Adrenal gland (tissue), 12 donors: ENCODE measurements around the gene ARHGAP23. TPM values are rescaled to one million over a fixed set of nuclear protein-coding genes. Genes with fewer than 3 reads are reported as not detected.
"Not testable (repeated sequence)": the region's sequence is repeated elsewhere in the genome, so short reads cannot be mapped to it uniquely, and the experiment has no call there.

Experiments used
- DNase-seq, 7 donors: peaks; one replicate each; pipeline ENCODE4 v3.0.0-alpha.2; 2019 to 2020
- H3K27ac ChIP-seq, 5 donors: fragments of 200-600 bp; sonication (generic) in 4 of 5; 1 replicate in 3 of 5; 2 replicates in 2 of 5; pipeline versions ENCODE4 v1.5.1 to v1.8.0; 2016 to 2020; ENCODE audit warnings: mild to moderate bottlenecking in 1 of 5
- H3K27me3 ChIP-seq: fragments of 200-600 bp; 2 replicates; pipeline ENCODE4 v1.8.0; 2021
- H3K36me3 ChIP-seq, 2 donors: fragments of 200-600 bp; replicated peaks in 1 of 2; 1 replicate in 1 of 2; 2 replicates in 1 of 2; pipeline versions ENCODE4 v1.5.1 to v1.8.0; 2018 to 2022
- H3K4me1 ChIP-seq, 2 donors: fragments of 200-600 bp; replicated peaks in 1 of 2; 1 replicate in 1 of 2; 2 replicates in 1 of 2; pipeline versions ENCODE4 v1.5.1 to v1.8.0; 2018 to 2021
- H3K4me3 ChIP-seq, 4 donors: fragments of 200-600 bp; sonication (generic) in 3 of 4; one replicate each; pipeline ENCODE4 v1.5.1; 2016 to 2018
- H3K9me3 ChIP-seq, 3 donors: fragments of 200-600 bp; sonication (generic) in 1 of 3; replicated peaks in 1 of 3; 1 replicate in 2 of 3; 2 replicates in 1 of 3; pipeline versions ENCODE4 v1.5.1 to v1.8.0; 2016 to 2021
- POLR2A ChIP-seq, 2 donors: fragments of 450-650 bp; IDR thresholded peaks; one replicate each; pipeline ENCODE4 v1.6.1; 2017; ENCODE audit warnings: antibody characterized with exemption in 2 of 2, mild to moderate bottlenecking in 2 of 2, moderate library complexity in 1 of 2
- WGBS, 4 donors: extraction: QIAGEN DNeasy Blood & Tissue Kit in 2 of 4; methylation state at CpG; one replicate each; pipeline versions ENCODE4 v1.1.5 to v1.1.7; 2013 to 2017; 5-methylcytosine and 5-hydroxymethylcytosine counted together
- intact Hi-C, 2 donors: fragments of 100-400 bp; cut with DNase I; formaldehyde crosslinking; loops; one replicate each; pipeline versions ENCODE4 v1.14.1 to v1.15.0; 2022 to 2023
- polyA plus RNA-seq, 3 donors: library from polyadenylated mRNA; stranded (reverse); fragments of 200-250 nt in 2 of 3; fragments of 350-450 nt in 1 of 3; fragmentation: Illumina TruSeq in 1 of 3; extraction: RNeasy Lipid Tissue Mini Kit (QIAGEN cat#74804) in 1 of 3; gene quantifications; one replicate each; pipeline ENCODE4 v1.2.3, GENCODE V29; 2013 to 2014
- total RNA-seq, 9 donors: library from RNA; depleted of rRNA in 4 of 9; stranded (reverse); fragments of >200 nt in 4 of 9; fragments of 120-200 nt in 1 of 9; fragmentation: NEBNext Ultra II Directional in 1 of 9; extraction: Animal tissue kit (Norgen Biotek cat#: 25700) in 1 of 9; gene quantifications; one replicate each; pipeline versions ENCODE4 v1.1.0 to v1.2.4, GENCODE V29; 2013 to 2023
- TF ChIP-seq, protein P1 (sequence below), 6 experiments: fragments of 450-650 bp in 4 of 6; fragments of 200-600 bp in 2 of 6; sonication (generic) in 1 of 6; IDR thresholded peaks; 1 replicate in 5 of 6; 2 replicates in 1 of 6; pipeline versions ENCODE4 v1.5.1 to v1.8.0; 2016 to 2021; ENCODE audit warnings: antibody characterized with exemption in 6 of 6, mild to moderate bottlenecking in 2 of 6, moderate library complexity in 1 of 6
- donor health status: healthy with polysubstance abuse.
- donor health status: Bipolar disorder and iron deficiency.
- donor health status: DM: yes; HTN: yes; CAD: no.
- donor health status: DM: no; HTN: no; CAD: no.
- donor health status: DM: no; HTN: no; CAD: no.
- donor health status: DM: yes; HTN: yes; CAD: no.

The ARHGAP23 gene
- total and polyA plus RNA-seq, 12 donors: 4.4 to 71.9 (median 26.4) TPM

GRCh38 chr17:38474666-38475065, 46.4 kb downstream of the ARHGAP23 start:
- H3K4me1 ChIP-seq, H3K27me3 ChIP-seq, H3K9me3 ChIP-seq, intact Hi-C loops, H3K4me3 ChIP-seq, H3K27ac ChIP-seq: not testable (repeated sequence)
- WGBS, 4 donors: 46 to 73% (median 65%) methylated on average over 6 to 8 of the region's 8 CpGs
- peaks cover 0 to 12% of the 10 kb centered on the region in 2 donors for H3K36me3 ChIP-seq
- TF ChIP-seq, protein P1, sequence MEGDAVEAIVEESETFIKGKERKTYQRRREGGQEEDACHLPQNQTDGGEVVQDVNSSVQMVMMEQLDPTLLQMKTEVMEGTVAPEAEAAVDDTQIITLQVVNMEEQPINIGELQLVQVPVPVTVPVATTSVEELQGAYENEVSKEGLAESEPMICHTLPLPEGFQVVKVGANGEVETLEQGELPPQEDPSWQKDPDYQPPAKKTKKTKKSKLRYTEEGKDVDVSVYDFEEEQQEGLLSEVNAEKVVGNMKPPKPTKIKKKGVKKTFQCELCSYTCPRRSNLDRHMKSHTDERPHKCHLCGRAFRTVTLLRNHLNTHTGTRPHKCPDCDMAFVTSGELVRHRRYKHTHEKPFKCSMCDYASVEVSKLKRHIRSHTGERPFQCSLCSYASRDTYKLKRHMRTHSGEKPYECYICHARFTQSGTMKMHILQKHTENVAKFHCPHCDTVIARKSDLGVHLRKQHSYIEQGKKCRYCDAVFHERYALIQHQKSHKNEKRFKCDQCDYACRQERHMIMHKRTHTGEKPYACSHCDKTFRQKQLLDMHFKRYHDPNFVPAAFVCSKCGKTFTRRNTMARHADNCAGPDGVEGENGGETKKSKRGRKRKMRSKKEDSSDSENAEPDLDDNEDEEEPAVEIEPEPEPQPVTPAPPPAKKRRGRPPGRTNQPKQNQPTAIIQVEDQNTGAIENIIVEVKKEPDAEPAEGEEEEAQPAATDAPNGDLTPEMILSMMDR (IDR thresholded peaks at IDR 0.05): peak in 5 of 6 experiments; percentile 18 to 48 (median 24)
- DNase-seq: peak in 1 of 7 donors; percentile 44

- WGBS, 4 donors: 75 to 82% (median 80%) methylated on average over 5 to 7 of the region's 7 CpGs
- Histone ChIP-seq H3K9me3 (no peaks in the 10 kb centered on the region), H3K4me3 (no peak overlapping the region), H3K36me3 (peaks cover 0 to 5% of the 10 kb centered on the region in 2 donors), H3K27me3 (no peaks in the 10 kb centered on the region), H3K4me1 (no peaks in the 10 kb centered on the region), H3K27ac (no peak overlapping the region)
- no peak for TF ChIP-seq POLR2A (IDR thresholded peaks at IDR 0.05)
- TF ChIP-seq, protein P1 (IDR thresholded peaks at IDR 0.05): no peak
- no peak for DNase-seq
- intact Hi-C loops: no loop called here
Measured at GRCh38 chr17:38476549-38476948, 48.3 kb downstream of the ARHGAP23 start.

GRCh38 chr17:38477417-38477816, 49.2 kb downstream of the ARHGAP23 start:
- H3K4me1 ChIP-seq, H3K4me3 ChIP-seq, intact Hi-C loops, DNase-seq, H3K27me3 ChIP-seq, H3K27ac ChIP-seq, H3K36me3 ChIP-seq, H3K9me3 ChIP-seq: not testable (repeated sequence)
- WGBS, 4 donors: 95 to 98% (median 96%) methylated on average over 5 to 36 of the region's 36 CpGs

DNA sequence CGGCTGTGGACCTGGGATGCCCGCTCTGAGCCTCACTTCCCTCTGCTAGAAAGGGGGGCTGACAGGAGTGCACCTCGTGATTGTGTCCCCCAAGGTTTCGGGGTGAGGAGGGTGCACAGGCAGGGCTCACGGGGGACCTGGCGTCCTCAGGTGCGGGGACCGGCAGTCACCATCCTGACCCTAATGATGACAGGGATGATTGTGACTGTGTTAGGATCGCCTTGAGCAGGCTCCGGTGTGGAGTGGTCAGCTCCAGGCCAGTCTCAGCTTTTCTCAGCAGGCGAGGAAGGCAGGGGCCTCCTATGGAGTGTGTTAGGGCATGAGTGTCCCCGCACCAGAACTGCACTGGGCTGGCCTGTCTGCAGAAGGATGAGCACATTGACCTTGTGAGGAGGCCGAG, 49.7 kb downstream of the ARHGAP23 start:
- H3K4me3 ChIP-seq, intact Hi-C loops, H3K27ac ChIP-seq, H3K27me3 ChIP-seq, DNase-seq, H3K9me3 ChIP-seq, H3K4me1 ChIP-seq: not testable (repeated sequence)
- peaks cover 0 to 14% of the 10 kb centered on the region in 2 donors for H3K36me3 ChIP-seq
- 75 to 90% (median 88%) methylated on average over 5 to 13 of the region's 13 CpGs; no CpG with 5 or more reads in 1 of the 4 donors for WGBS, 4 donors

DNA sequence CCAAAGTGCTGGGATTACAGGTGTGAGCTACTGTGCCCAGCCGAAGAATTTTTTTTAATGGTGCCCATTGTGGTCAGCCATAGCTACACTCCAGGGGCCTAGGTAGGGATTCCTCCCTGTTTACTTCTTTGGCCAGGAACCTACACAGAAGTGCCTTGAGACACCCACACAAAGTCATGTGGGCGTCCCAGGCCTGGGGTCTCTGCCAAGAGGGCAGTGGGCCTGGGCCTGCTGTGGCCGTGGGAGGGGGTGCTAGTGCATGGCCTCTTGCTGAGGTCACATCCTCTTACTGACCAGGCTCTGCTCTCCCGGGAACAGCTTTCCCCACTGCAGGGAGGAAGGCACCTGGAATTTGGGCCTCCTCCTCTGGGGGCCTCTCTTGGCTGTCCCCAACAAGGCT, 50.4 kb downstream of the ARHGAP23 start:
- 63 to 85% (median 79%) methylated on average over 4 of the region's 4 CpGs for WGBS, 4 donors
- intact Hi-C loops, H3K4me1 ChIP-seq, H3K9me3 ChIP-seq, H3K27me3 ChIP-seq, H3K4me3 ChIP-seq, DNase-seq, H3K27ac ChIP-seq: not testable (repeated sequence)
- H3K36me3 ChIP-seq: peaks cover 0 to 22% of the 10 kb centered on the region in 2 donors

DNA sequence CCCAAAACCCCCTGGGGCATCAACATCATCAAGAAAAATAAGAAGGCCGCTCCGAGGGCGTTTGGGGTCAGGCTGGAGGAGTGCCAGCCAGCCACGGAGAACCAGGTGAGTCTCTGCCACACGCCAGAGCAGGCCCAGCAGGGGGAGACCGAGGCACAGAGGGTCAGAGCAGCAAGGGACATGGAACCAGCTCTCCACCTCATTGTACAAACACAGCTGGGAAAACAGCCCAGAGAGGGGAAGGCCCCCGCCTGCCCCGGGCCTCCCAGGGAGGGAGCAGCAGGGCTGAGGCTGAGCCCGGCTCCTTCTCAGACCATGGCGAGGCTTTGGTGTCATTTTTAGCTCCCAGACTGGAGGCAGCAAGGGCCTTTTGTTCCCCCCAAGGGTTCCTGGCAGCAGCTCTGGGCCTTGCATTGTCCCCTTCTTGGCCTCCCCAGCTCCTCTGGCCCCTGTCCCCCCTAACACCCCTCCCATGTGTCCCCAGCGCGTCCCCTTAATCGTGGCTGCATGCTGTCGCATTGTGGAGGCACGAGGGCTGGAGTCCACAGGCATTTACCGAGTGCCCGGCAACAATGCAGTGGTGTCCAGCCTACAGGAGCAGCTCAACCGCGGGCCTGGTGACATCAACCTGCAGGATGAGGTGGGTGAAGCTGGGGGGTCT, 53.9 kb downstream of the ARHGAP23 start:
- WGBS, 4 donors: 82 to 86% (median 84%) methylated on average over 13 to 19 of the region's 19 CpGs
- H3K4me3 ChIP-seq, H3K27ac ChIP-seq, H3K27me3 ChIP-seq, H3K4me1 ChIP-seq, DNase-seq, H3K9me3 ChIP-seq: not testable (repeated sequence)
- intact Hi-C loops: loop anchor here (5.0 to 10.0 kb wide), 3 partner anchors 35 to 137 kb away; partner anchors contain the start of genes ARHGAP23 (in 1 of the 2) and GPR179 (in 1 of the 2)
- H3K36me3 ChIP-seq: peaks cover 0 to 29% of the 10 kb centered on the region in 2 donors

DNA sequence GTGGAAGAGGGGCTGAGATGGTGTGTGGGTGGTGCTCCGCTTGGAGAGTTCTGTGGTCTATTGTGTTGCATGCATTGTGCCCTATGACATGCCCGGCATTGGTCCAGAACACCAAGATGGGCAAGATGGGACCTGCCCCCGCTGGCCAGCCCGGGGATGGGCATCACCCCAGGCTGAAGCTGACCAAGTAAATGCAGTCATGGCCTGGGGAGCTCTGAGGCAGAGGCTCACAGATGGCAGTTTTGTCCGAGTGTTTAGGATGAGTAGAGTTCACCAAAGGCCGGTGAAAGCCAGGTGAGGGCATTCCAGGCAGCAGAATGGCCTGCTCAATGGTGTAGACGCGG, 54.4 kb downstream of the ARHGAP23 start:
- H3K27me3 ChIP-seq, DNase-seq, H3K4me3 ChIP-seq, H3K27ac ChIP-seq, H3K4me1 ChIP-seq, H3K9me3 ChIP-seq: not testable (repeated sequence)
- H3K36me3 ChIP-seq: peaks cover 0 to 29% of the 10 kb centered on the region in 2 donors
- 84 to 96% (median 91%) methylated on average over 7 to 8 of the region's 8 CpGs for WGBS, 4 donors
- intact Hi-C loops: loop anchor here (5.0 to 10.0 kb wide), 3 partner anchors 35 to 138 kb away; partner anchors contain the start of genes ARHGAP23 (in 1 of the 2) and GPR179 (in 1 of the 2)
